OCI-LY3 (cell line): Measurements from ENCODE around the gene WWOX.

Experiments used
- CTCF ChIP-seq: fragments of 200-600, 300-600 bp; sonication (generic); IDR thresholded peaks from 2 replicates; pipeline ENCODE4 v1.5.1; 2014; ENCODE audit warnings: antibody characterized with exemption, low read length, low read depth
- EZH2phosphoT487 ChIP-seq: fragments of 200-600 bp; shearing (Covaris generic); IDR thresholded peaks from 2 replicates; pipeline ENCODE4 v1.6.1; 2018; ENCODE audit warnings: antibody characterized with exemption, mixed run types, low read depth

- TF ChIP-seq CTCF (no peak), EZH2phosphoT487 (no peak)
Observed at GRCh38 chr16:78065319-78065718, 34.1 kb upstream of the WWOX start.
